Body of pancreas (tissue), 4 donors: ENCODE measurements around the gene C11orf24.

Source experiments
- CTCF ChIP-seq, 7 experiments: fragments of 450-650 bp in 4 of 7; fragments of 200-600 bp in 3 of 7; sonication (generic) in 3 of 7; IDR thresholded peaks; one replicate each; pipeline ENCODE4 v1.5.1; 2016 to 2019; ENCODE audit warnings: antibody characterized with exemption in 7 of 7
- POLR2A ChIP-seq, 3 donors: fragments of 450-650 bp; IDR thresholded peaks; one replicate each; pipeline ENCODE4 v1.6.1; 2016; ENCODE audit warnings: antibody characterized with exemption in 3 of 3, mild to moderate bottlenecking in 2 of 3

- TF ChIP-seq POLR2A (IDR thresholded peaks at IDR 0.05) (no peak), CTCF (IDR thresholded peaks at IDR 0.05) (no peak)
Observed at GRCh38 chr11:68242616-68243015, 29.2 kb downstream of the C11orf24 start.
